GM23248 (cell line): ENCODE measurements around the gene MITF.

Experiments used
- EZH2 ChIP-seq: fragments of 200-600 bp; sonication (generic); IDR thresholded peaks from 2 replicates; pipeline ENCODE4 v1.6.1; 2018; ENCODE audit warnings: antibody characterized with exemption, mild to moderate bottlenecking; ENCODE audit not compliant: insufficient read depth, poor library complexity, severe bottlenecking
- EZH2phosphoT487 ChIP-seq: fragments of 200-600 bp; sonication (generic); IDR thresholded peaks from 2 replicates; pipeline ENCODE4 v1.6.1; 2018; ENCODE audit warnings: antibody characterized with exemption, moderate library complexity, mild to moderate bottlenecking, low read depth; ENCODE audit not compliant: insufficient read depth

DNA sequence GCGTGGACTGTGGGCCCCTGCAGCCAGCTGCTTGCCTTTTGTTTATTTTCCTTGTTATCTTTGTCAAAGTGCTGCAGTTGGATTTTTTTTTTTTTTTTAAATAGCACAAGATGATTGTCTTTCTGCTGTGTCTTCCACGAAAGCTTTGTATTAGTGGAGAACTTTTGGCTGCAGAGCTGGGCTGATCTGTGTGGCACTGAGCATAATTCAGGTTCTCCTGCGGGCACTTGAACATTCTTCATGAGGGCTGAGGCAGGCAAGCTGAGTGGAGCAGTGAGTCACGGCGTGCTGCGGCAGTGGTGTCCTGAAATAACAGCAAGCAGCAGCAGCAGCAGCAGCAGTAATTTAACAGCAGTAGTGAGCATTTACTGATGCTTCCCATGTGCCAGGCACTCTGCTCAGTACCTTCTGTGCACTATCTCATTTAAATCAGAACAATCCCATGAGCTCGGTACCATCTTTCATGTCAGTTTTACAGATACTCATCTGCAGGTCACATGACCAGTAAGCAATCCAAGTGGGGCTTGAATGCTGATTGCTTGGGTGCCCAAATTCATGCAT is 45.8 kb downstream of the MITF start:
- TF ChIP-seq EZH2phosphoT487 (no peak), EZH2 (no peak)
